Keratinocyte (primary cell): Measurements from ENCODE around the gene CCDC174.

Experiments
- EZH2 ChIP-seq: IDR thresholded peaks from one replicate; pipeline ENCODE4 v1.6.1; 2012; ENCODE audit warnings: inconsistent platforms, mild to moderate bottlenecking, low read length, moderate library complexity
- TF ChIP-seq, protein P1 (sequence below), 3 experiments: IDR thresholded peaks in 1 of 3; conservative IDR thresholded peaks in 1 of 3; optimal IDR thresholded peaks in 1 of 3; 2 replicates in 2 of 3; 3 replicates in 1 of 3; pipeline versions ENCODE3 to v1.5.1; 2011; ENCODE audit warnings: low read length in 3 of 3, mild to moderate bottlenecking in 3 of 3, moderate library complexity in 2 of 3, control low read depth in 1 of 3, inconsistent platforms in 1 of 3; ENCODE audit not compliant: insufficient read depth in 2 of 3; ENCODE audit errors: extremely low read depth in 1 of 3

- TF ChIP-seq, protein P1, sequence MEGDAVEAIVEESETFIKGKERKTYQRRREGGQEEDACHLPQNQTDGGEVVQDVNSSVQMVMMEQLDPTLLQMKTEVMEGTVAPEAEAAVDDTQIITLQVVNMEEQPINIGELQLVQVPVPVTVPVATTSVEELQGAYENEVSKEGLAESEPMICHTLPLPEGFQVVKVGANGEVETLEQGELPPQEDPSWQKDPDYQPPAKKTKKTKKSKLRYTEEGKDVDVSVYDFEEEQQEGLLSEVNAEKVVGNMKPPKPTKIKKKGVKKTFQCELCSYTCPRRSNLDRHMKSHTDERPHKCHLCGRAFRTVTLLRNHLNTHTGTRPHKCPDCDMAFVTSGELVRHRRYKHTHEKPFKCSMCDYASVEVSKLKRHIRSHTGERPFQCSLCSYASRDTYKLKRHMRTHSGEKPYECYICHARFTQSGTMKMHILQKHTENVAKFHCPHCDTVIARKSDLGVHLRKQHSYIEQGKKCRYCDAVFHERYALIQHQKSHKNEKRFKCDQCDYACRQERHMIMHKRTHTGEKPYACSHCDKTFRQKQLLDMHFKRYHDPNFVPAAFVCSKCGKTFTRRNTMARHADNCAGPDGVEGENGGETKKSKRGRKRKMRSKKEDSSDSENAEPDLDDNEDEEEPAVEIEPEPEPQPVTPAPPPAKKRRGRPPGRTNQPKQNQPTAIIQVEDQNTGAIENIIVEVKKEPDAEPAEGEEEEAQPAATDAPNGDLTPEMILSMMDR (optimal IDR thresholded peaks at IDR 0.05 in 1 of 3, IDR thresholded peaks at IDR 0.05 in 1 of 3, conservative IDR thresholded peaks at IDR 0.05 in 1 of 3; ENCODE audit: extremely low read depth in 1 of 3, insufficient read depth in 2 of 3, low read length in 3 of 3): no peak
- TF ChIP-seq EZH2: no peak
Measured at GRCh38 chr3:14678015-14678503, 26.5 kb downstream of the CCDC174 start.
